ENCODE results near the gene EPHA8.

The EPHA8 gene

DNA sequence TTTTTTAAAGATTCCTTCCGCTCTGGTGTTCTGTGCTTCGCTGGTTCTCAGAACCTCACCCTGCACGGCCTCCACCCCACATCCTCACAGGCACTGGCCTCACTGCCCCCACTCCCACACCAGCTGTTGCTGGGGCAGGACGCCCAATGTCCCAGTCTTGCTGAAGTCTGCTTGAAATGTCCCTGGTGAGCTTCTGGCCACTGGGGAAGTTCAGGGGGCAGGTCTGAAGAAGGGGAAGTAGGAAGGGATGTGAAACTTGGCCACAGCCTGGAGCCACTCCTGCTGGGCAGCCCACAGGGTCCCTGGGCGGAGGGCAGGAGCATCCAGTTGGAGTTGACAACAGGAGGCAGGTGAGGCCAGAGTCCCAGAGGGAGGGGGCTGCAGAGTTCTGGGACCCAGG lies 73.1 kb downstream of the EPHA8 start, which contains the start of gene C1QA:
C1QA (plus strand) TSS at position 276 of the 400 bp plus-strand sequence. CDS start 989 bp downstream, outside the sequence.
- Histone ChIP-seq H3K36me3 (ENCODE audit: control insufficient read depth in 2 of 2, insufficient read depth in 1 of 2, low read length in 2 of 2) (no peaks in the 10 kb centered on the region), H3K9me3 (ENCODE audit: control insufficient read depth, insufficient read depth, low read depth, low read length) (no peaks in the 10 kb centered on the region), H3K4me3 (ENCODE audit: low read depth, low read length) (no peak within 1 kb of the TSS), H3K4me1 (ENCODE audit: control insufficient read depth, insufficient read depth, low read length) (no peaks in the 10 kb centered on the region), H3K27ac (ENCODE audit: extremely low read depth, low read depth, low read length) (no peak within 1 kb of the TSS)
- ChIA-PET POLR2A (no interaction called here), CTCF (interaction anchor here (0.6 to 1.3 kb wide), 2 partner anchors 157 to 216 kb away, joined by 3 read pairs; no protein-coding TSS in a partner anchor)
- TF ChIP-seq ZNF2 (tag by site-specific recombination; IDR thresholded peaks at IDR 0.05) (no peak), ZNF664 (tag by site-specific recombination; IDR thresholded peaks at IDR 0.05) (no peak), ZNF426 (tag by site-specific recombination; IDR thresholded peaks at IDR 0.05) (no peak), ZIC2 (tag by site-specific recombination; IDR thresholded peaks at IDR 0.05) (peak; percentile 74), KLF16 (tag by site-specific recombination; IDR thresholded peaks at IDR 0.05) (no peak)

DNA sequence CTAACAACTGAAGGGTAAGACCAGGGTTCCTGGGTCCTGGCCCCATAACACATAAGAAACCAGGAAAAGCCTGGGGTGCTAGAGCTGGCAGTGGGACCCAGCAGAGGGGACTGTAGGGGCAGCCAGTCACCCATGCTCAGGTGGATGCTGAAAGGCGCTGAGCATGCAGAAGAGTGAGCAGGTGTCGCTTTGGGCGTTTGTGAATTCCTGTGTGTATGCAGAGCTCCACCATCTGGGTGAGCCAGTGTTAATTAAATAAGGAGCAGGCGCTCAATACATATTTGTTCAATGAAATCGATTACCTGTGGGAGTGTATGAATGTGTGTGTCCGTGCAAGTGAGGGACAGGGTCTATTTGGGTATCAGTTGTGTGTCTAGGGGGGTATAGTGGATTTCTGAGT lies 73.6 kb downstream of the EPHA8 start:
- H3K9me3 ChIP-seq (ENCODE audit: control insufficient read depth, insufficient read depth, low read depth, low read length): no peaks in the 10 kb centered on the region
- no peaks in the 10 kb centered on the region for H3K36me3 ChIP-seq (ENCODE audit: control insufficient read depth in 2 of 2, insufficient read depth in 1 of 2, low read length in 2 of 2)
- TF ChIP-seq, protein P1, sequence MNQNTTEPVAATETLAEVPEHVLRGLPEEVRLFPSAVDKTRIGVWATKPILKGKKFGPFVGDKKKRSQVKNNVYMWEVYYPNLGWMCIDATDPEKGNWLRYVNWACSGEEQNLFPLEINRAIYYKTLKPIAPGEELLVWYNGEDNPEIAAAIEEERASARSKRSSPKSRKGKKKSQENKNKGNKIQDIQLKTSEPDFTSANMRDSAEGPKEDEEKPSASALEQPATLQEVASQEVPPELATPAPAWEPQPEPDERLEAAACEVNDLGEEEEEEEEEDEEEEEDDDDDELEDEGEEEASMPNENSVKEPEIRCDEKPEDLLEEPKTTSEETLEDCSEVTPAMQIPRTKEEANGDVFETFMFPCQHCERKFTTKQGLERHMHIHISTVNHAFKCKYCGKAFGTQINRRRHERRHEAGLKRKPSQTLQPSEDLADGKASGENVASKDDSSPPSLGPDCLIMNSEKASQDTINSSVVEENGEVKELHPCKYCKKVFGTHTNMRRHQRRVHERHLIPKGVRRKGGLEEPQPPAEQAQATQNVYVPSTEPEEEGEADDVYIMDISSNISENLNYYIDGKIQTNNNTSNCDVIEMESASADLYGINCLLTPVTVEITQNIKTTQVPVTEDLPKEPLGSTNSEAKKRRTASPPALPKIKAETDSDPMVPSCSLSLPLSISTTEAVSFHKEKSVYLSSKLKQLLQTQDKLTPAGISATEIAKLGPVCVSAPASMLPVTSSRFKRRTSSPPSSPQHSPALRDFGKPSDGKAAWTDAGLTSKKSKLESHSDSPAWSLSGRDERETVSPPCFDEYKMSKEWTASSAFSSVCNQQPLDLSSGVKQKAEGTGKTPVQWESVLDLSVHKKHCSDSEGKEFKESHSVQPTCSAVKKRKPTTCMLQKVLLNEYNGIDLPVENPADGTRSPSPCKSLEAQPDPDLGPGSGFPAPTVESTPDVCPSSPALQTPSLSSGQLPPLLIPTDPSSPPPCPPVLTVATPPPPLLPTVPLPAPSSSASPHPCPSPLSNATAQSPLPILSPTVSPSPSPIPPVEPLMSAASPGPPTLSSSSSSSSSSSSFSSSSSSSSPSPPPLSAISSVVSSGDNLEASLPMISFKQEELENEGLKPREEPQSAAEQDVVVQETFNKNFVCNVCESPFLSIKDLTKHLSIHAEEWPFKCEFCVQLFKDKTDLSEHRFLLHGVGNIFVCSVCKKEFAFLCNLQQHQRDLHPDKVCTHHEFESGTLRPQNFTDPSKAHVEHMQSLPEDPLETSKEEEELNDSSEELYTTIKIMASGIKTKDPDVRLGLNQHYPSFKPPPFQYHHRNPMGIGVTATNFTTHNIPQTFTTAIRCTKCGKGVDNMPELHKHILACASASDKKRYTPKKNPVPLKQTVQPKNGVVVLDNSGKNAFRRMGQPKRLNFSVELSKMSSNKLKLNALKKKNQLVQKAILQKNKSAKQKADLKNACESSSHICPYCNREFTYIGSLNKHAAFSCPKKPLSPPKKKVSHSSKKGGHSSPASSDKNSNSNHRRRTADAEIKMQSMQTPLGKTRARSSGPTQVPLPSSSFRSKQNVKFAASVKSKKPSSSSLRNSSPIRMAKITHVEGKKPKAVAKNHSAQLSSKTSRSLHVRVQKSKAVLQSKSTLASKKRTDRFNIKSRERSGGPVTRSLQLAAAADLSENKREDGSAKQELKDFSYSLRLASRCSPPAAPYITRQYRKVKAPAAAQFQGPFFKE (tag by site-specific recombination; IDR thresholded peaks at IDR 0.05; ENCODE audit: borderline replicate concordance): no peak
- TF ChIP-seq ZNF658 (tag by site-specific recombination; IDR thresholded peaks at IDR 0.05): no peak
- TF ChIP-seq PRDM1 (tag by site-specific recombination; IDR thresholded peaks at IDR 0.05): no peak
- no peak for TF ChIP-seq CTCF (tag by site-specific recombination; IDR thresholded peaks at IDR 0.05)
- no peak for TF ChIP-seq ZNF146 (tag by site-specific recombination; IDR thresholded peaks at IDR 0.05)
- TF ChIP-seq, protein P2, sequence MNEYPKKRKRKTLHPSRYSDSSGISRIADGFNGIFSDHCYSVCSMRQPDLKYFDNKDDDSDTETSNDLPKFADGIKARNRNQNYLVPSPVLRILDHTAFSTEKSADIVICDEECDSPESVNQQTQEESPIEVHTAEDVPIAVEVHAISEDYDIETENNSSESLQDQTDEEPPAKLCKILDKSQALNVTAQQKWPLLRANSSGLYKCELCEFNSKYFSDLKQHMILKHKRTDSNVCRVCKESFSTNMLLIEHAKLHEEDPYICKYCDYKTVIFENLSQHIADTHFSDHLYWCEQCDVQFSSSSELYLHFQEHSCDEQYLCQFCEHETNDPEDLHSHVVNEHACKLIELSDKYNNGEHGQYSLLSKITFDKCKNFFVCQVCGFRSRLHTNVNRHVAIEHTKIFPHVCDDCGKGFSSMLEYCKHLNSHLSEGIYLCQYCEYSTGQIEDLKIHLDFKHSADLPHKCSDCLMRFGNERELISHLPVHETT (tag by site-specific recombination; IDR thresholded peaks at IDR 0.05): no peak
- no peaks in the 10 kb centered on the region for H3K4me1 ChIP-seq (ENCODE audit: control insufficient read depth, insufficient read depth, low read length)
- H3K4me3 ChIP-seq (ENCODE audit: low read depth, low read length): no peak overlapping the region
- no peak overlapping the region for H3K27ac ChIP-seq (ENCODE audit: extremely low read depth, low read depth, low read length)
- POLR2A ChIA-PET: no interaction called here
- CTCF ChIA-PET: interaction anchor here (1.3 kb wide), 1 partner anchor 217 kb away, joined by 3 read pairs; no protein-coding TSS in a partner anchor

DNA sequence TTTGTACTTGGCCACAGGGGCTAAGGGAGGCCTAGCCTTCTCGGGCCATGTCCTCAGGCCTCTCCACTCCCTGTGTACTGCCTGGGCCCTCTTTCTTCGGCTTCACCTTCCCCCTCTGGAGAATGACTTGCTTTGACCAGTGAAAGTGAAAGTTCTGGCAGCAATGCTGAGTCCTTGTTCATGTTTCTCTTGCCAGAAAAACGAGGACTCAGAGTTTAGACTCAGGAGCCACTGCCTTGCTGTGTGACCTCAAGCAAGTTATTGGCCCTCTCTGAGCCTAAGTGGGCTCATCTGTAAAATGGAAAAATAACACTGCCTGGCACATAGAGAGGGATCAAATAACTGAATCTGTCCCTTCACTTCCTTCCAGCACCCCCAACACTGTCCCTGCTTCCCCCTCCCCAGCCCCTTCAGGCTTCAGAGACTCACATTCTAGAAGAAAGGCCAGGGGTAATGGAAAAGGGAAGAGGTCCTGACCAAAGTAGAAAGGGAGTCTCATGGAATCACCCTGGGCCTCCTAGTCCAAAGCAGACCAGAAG lies 74.7 kb downstream of the EPHA8 start:
- Histone ChIP-seq H3K9me3 (ENCODE audit: control insufficient read depth, insufficient read depth, low read depth, low read length) (no peaks in the 10 kb centered on the region), H3K4me1 (ENCODE audit: control insufficient read depth, insufficient read depth, low read length) (no peaks in the 10 kb centered on the region), H3K4me3 (ENCODE audit: low read depth, low read length) (no peak overlapping the region), H3K27ac (ENCODE audit: extremely low read depth, low read depth, low read length) (no peak overlapping the region), H3K36me3 (ENCODE audit: control insufficient read depth in 2 of 2, insufficient read depth in 1 of 2, low read length in 2 of 2) (no peaks in the 10 kb centered on the region)
- CTCF ChIA-PET: interaction anchor here (5.4 kb wide), 1 partner anchor 217 kb away, joined by 93 read pairs; no protein-coding TSS in a partner anchor
- POLR2A ChIA-PET: no interaction called here
- TF ChIP-seq YY1 (tag by site-specific recombination; IDR thresholded peaks at IDR 0.05): no peak
- peak; percentile 45; the same call in 1 of the 2 replicates for TF ChIP-seq ZNF768 (tag by site-specific recombination; IDR thresholded peaks at IDR 0.05)
